Mammary epithelial cell (primary cell): ENCODE data around the gene SLC38A9.

ENCODE experiments used
- CTCF ChIP-seq, 2 donors: IDR thresholded peaks in 1 of 2; conservative IDR thresholded peaks in 1 of 2; 2 replicates each; pipeline ENCODE4 v1.5.1; 2011 to 2012; ENCODE audit warnings: inconsistent platforms in 2 of 2, low read length in 2 of 2, mild to moderate bottlenecking in 2 of 2, control low read depth in 1 of 2, low read depth in 1 of 2; ENCODE audit not compliant: insufficient read depth in 1 of 2; ENCODE audit errors: extremely low read depth in 1 of 2
- EZH2 ChIP-seq: IDR thresholded peaks from 2 replicates; pipeline ENCODE4 v1.6.1; 2012; ENCODE audit warnings: low read length, inconsistent platforms, borderline replicate concordance

- TF ChIP-seq CTCF (conservative IDR thresholded peaks at IDR 0.05 in 1 of 2, IDR thresholded peaks at IDR 0.05 in 1 of 2; ENCODE audit: extremely low read depth in 1 of 2, insufficient read depth in 1 of 2, low read depth in 1 of 2, low read length in 2 of 2) (no peak), EZH2 (no peak)
Measured at GRCh38 chr5:55633574-55634208, 78.4 kb downstream of the SLC38A9 start.
